Endothelial cell of umbilical vein (primary cell): Measurements from ENCODE around the gene GNA12. TPM values are rescaled to one million over a fixed set of nuclear protein-coding genes. Genes with fewer than 3 reads are reported as not detected.

ENCODE experiments used
- BruUV-seq: library from RNA; stranded (reverse); fragments of 400-500 nt; replicated peaks from 2 replicates; lab custom pipeline; 2021; lab: Mats Ljungman, UMichigan
- CTCF ChIA-PET: fragments of 300-600, 350-600 bp; sonication (Branson Sonifier 250); formaldehyde crosslinking; loops from one replicate; lab custom pipeline; 2021; ENCODE audit warnings: antibody characterized with exemption, inconsistent platforms; lab: Charles Lee
- POLR2A ChIA-PET: fragments of 300-600, 350-600 bp; sonication (Branson Sonifier 250); formaldehyde crosslinking; loops from one replicate; lab custom pipeline; 2021; ENCODE audit warnings: antibody characterized with exemption, inconsistent platforms; lab: Charles Lee
- DNase-seq: peaks from one replicate; pipeline ENCODE4 v3.0.0-alpha.2; 2011; ENCODE audit warnings: low read depth, low spot score
- FAIRE-seq: peaks from 2 replicates; lab custom pipeline; 2011; peaks lifted over from hg19 to GRCh38; lab: Jason Lieb, UNC
- H2AFZ ChIP-seq: 2 replicates; pipeline ENCODE4 v1.6.0; 2012; ENCODE audit warnings: low read depth, low read length, control low read depth, inconsistent platforms
- H3K27ac ChIP-seq: 2 replicates; pipeline ENCODE4 v1.5.1; 2011; ENCODE audit warnings: low read depth, mild to moderate bottlenecking, control low read depth, low read length, moderate library complexity; ENCODE audit not compliant: insufficient read depth
- H3K27me3 ChIP-seq, 2 experiments: 2 replicates each; pipeline versions ENCODE4 v1.6.0 to v1.6.1; 2011; ENCODE audit warnings: low read length in 2 of 2, mixed read lengths in 1 of 2; ENCODE audit not compliant: control insufficient read depth in 2 of 2, insufficient read depth in 2 of 2
- H3K36me3 ChIP-seq, 2 experiments: 2 replicates in 1 of 2; 3 replicates in 1 of 2; pipeline ENCODE4 v1.5.1; 2011; ENCODE audit warnings: low read length in 2 of 2, mild to moderate bottlenecking in 1 of 2, moderate library complexity in 1 of 2; ENCODE audit not compliant: control insufficient read depth in 2 of 2, insufficient read depth in 2 of 2; ENCODE audit errors: extremely low read depth in 1 of 2
- H3K4me1 ChIP-seq: 3 replicates; pipeline ENCODE4 v1.5.1; 2011; ENCODE audit warnings: mild to moderate bottlenecking, low read length; ENCODE audit not compliant: control insufficient read depth, insufficient read depth; ENCODE audit errors: extremely low read depth
- H3K4me2 ChIP-seq: 2 replicates; pipeline ENCODE4 v1.6.1; 2011; ENCODE audit warnings: low read length, control low read depth, mixed read lengths; ENCODE audit not compliant: insufficient read depth
- H3K4me3 ChIP-seq, 3 experiments: fragments of 200-600 bp in 1 of 3; sonication (generic), shearing (Covaris generic) in 1 of 3; replicated peaks in 1 of 3; 2 replicates each; pipeline ENCODE4 v1.5.1; 2011 to 2016; ENCODE audit warnings: control low read depth in 3 of 3, low read length in 3 of 3, mild to moderate bottlenecking in 2 of 3, inconsistent platforms in 1 of 3, low read depth in 1 of 3, moderate library complexity in 1 of 3; ENCODE audit not compliant: insufficient read depth in 1 of 3
- H3K79me2 ChIP-seq: 2 replicates; pipeline ENCODE4 v1.6.0; 2012; ENCODE audit warnings: low read length, inconsistent platforms; ENCODE audit not compliant: control insufficient read depth, insufficient read depth
- H3K9ac ChIP-seq: replicated peaks from 2 replicates; pipeline ENCODE3; 2011; ENCODE audit warnings: low read length, control low read depth; ENCODE audit not compliant: insufficient read depth; ENCODE audit errors: extremely low read depth
- H3K9me1 ChIP-seq: replicated peaks from 3 replicates; pipeline ENCODE4 v1.6.0; 2011; ENCODE audit warnings: mild to moderate bottlenecking, low read length; ENCODE audit not compliant: control insufficient read depth, insufficient read depth; ENCODE audit errors: extremely low read depth
- H3K9me3 ChIP-seq: replicated peaks from 2 replicates; pipeline ENCODE4 v1.5.1; 2012; ENCODE audit warnings: low read length, inconsistent platforms; ENCODE audit not compliant: control insufficient read depth, insufficient read depth
- H4K20me1 ChIP-seq: replicated peaks from 2 replicates; pipeline ENCODE3; 2011; ENCODE audit warnings: mild to moderate bottlenecking, low read length; ENCODE audit not compliant: control insufficient read depth, insufficient read depth; ENCODE audit errors: extremely low read depth
- CTCF ChIP-seq, 2 donors: IDR thresholded peaks; 1 replicate in 1 of 2; 2 replicates in 1 of 2; pipeline ENCODE4 v1.5.1; 2011; ENCODE audit warnings: low read length in 2 of 2, mild to moderate bottlenecking in 2 of 2, moderate library complexity in 2 of 2, control low read depth in 1 of 2, inconsistent platforms in 1 of 2, low read depth in 1 of 2; ENCODE audit not compliant: insufficient read depth in 1 of 2; ENCODE audit errors: extremely low read depth in 1 of 2
- EZH2 ChIP-seq: IDR thresholded peaks from 2 replicates; pipeline ENCODE4 v1.6.1; 2012; ENCODE audit warnings: borderline replicate concordance, low read depth, mild to moderate bottlenecking, moderate library complexity, low read length, inconsistent platforms; ENCODE audit not compliant: severe bottlenecking
- FOS ChIP-seq: IDR thresholded peaks from 2 replicates; pipeline ENCODE4 v1.6.1; 2011; ENCODE audit warnings: mild to moderate bottlenecking, low read length, moderate library complexity, borderline replicate concordance; ENCODE audit not compliant: insufficient read depth
- GATA2 ChIP-seq: IDR thresholded peaks from 2 replicates; pipeline ENCODE4 v1.7.0; 2011; ENCODE audit warnings: low read depth, mild to moderate bottlenecking, moderate library complexity, mixed read lengths, low read length; ENCODE audit not compliant: insufficient read length, insufficient read depth
- JUN ChIP-seq: IDR thresholded peaks from 2 replicates; pipeline ENCODE4 v1.6.1; 2011; ENCODE audit warnings: borderline replicate concordance, low read depth; ENCODE audit not compliant: insufficient read length, insufficient read depth
- MAX ChIP-seq: IDR thresholded peaks from 2 replicates; pipeline ENCODE4 v1.6.1; 2011; ENCODE audit not compliant: insufficient read depth, insufficient read length
- MYC ChIP-seq: IDR thresholded peaks from one replicate; pipeline ENCODE4 v1.6.1; 2011; ENCODE audit warnings: mild to moderate bottlenecking, low read depth, low read length
- POLR2A ChIP-seq: IDR thresholded peaks from 2 replicates; pipeline ENCODE4 v1.6.1; 2012; ENCODE audit warnings: low read depth, mild to moderate bottlenecking, control low read depth, low read length
- POLR2AphosphoS5 ChIP-seq: IDR thresholded peaks from 2 replicates; pipeline ENCODE4 v1.6.1; 2012; ENCODE audit warnings: low read depth, mild to moderate bottlenecking, control low read depth, low read length, moderate library complexity; ENCODE audit not compliant: insufficient read depth
- dilution Hi-C: fragments of 300-500 bp; cut with MboI; formaldehyde crosslinking; loops from one replicate; pipeline ENCODE4 v1.15.0; 2019; ENCODE audit warnings: low sequenced_read_pairs; ENCODE audit not compliant: extremely low pct_ligation_motif_present
- intact Hi-C: fragments of 100-400 bp; cut with micrococcal nuclease; formaldehyde crosslinking; loops from one replicate; pipeline ENCODE4 v1.10.0; 2022
- polyA plus RNA-seq, 4 experiments: library from polyadenylated mRNA; depleted of rRNA in 3 of 4; stranded (reverse) in 3 of 4; unstranded in 1 of 4; fragments of >200 nt; gene quantifications; 2 replicates each; pipeline versions ENCODE4 v1.2.1 to v1.2.3, GENCODE V29; 2011 to 2012; ENCODE audit warnings: missing spikeins in 1 of 4
- total RNA-seq: library from RNA; stranded (reverse); gene quantifications from 2 replicates; pipeline ENCODE4 v1.2.3, GENCODE V29; 2021

The GNA12 gene
- total and polyA plus RNA-seq, 2 donors (not counting 3 experiments of a cell fraction or from before 2014, with no cell fraction given), result 63.0 to 75.1 TPM

- BruUV-seq, result no TSS peak
- Histone ChIP-seq H3K27me3 (peaks cover 0 to 2% of the 10 kb centered on the region in 2 experiments), H3K27ac (no peak overlapping the region), H3K9me3 (no peaks in the 10 kb centered on the region), H2AFZ (no peak overlapping the region), H3K36me3 (no peaks in the 10 kb centered on the region), H3K9me1 (no peaks in the 10 kb centered on the region), H3K9ac (no peak overlapping the region), H4K20me1 (no peaks in the 10 kb centered on the region), H3K4me1 (no peaks in the 10 kb centered on the region), H3K79me2 (no peaks in the 10 kb centered on the region), H3K4me2 (no peak overlapping the region), H3K4me3 (no peak overlapping the region)
- DNase-seq (no peak), FAIRE-seq (no peak)
- TF ChIP-seq CTCF (IDR thresholded peaks at IDR 0.05; ENCODE audit: extremely low read depth in 1 of 2, insufficient read depth in 1 of 2, low read depth in 1 of 2, low read length in 2 of 2), result no peak
- no peak for TF ChIP-seq MAX
- TF ChIP-seq MYC, result no peak
- no peak for TF ChIP-seq FOS
- TF ChIP-seq JUN, result no peak
- TF ChIP-seq POLR2AphosphoS5, result no peak
- no peak for TF ChIP-seq GATA2
- TF ChIP-seq POLR2A, result no peak
- TF ChIP-seq EZH2, result no peak
- POLR2A ChIA-PET, result interaction anchor here (0.6 kb wide), 1 partner anchor 16 kb away, joined by 3 read pairs; no protein-coding TSS in a partner anchor
- intact Hi-C loops (no loop called here), dilution Hi-C loops (no loop called here)
- CTCF ChIA-PET, result interaction anchor here (0.6 to 3.6 kb wide), 5 partner anchors 11 to 329 kb away, joined by 3 to 29 read pairs (median 5); no protein-coding TSS in a partner anchor
Observed at GRCh38 chr7:2699289-2699620, 144.9 kb downstream of the GNA12 start.
